GM12878 (cell line): ENCODE measurements around the gene VPS8. TPM values are rescaled to one million over a fixed set of nuclear protein-coding genes. Genes with fewer than 3 reads are reported as not detected.

Source experiments
- ATAC-seq: fragments of 200-7000 bp; cut with Tn5 transposase; 3 replicates; pipeline ENCODE4 v1.9.1; 2020; ENCODE audit warnings: mild to moderate bottlenecking, moderate library complexity
- BruUV-seq: library from RNA; stranded (reverse); fragments of 400-500 nt; replicated peaks from 2 replicates; lab custom pipeline; 2021; lab: Mats Ljungman, UMichigan
- CTCF ChIA-PET: fragments of 300-600 bp; sonication (Branson Sonifier 250); formaldehyde crosslinking; extraction: SDS; loops from one replicate; lab custom pipeline; 2021; ENCODE audit warnings: inconsistent platforms; lab: Yijun Ruan, JAX
- POLR2A ChIA-PET: fragments of 350-600 bp; formaldehyde crosslinking; extraction: SDS; loops from one replicate; lab custom pipeline; 2021; ENCODE audit warnings: inconsistent platforms; lab: Charles Lee
- RAD21 ChIA-PET: fragments of 300-600 bp; sonication (Branson Sonifier 250); formaldehyde crosslinking; loops from one replicate; lab custom pipeline; 2023; ENCODE audit warnings: antibody characterized with exemption; ENCODE audit not compliant: unreplicated experiment; lab: Charles Lee
- SMC1A ChIA-PET: fragments of 300-600 bp; sonication (Branson Sonifier 250); formaldehyde crosslinking; loops from one replicate; lab custom pipeline; 2023; ENCODE audit not compliant: unreplicated experiment, uncharacterized antibody; lab: Charles Lee
- DNase-seq: peaks from one replicate; pipeline ENCODE4 v3.0.0-alpha.2; 2011; ENCODE audit warnings: low read depth, low spot score
- FAIRE-seq: peaks from 3 replicates; lab custom pipeline; 2011; peaks lifted over from hg19 to GRCh38; lab: Jason Lieb, UNC
- H2AFZ ChIP-seq: 2 replicates; pipeline ENCODE4 v1.6.0; 2011; ENCODE audit warnings: low read depth, low read length, control low read depth; ENCODE audit not compliant: control insufficient read depth
- H3K27ac ChIP-seq: 2 replicates; pipeline ENCODE4 v1.5.1; 2011; ENCODE audit warnings: control low read depth; ENCODE audit not compliant: control insufficient read depth, insufficient read depth
- H3K27me3 ChIP-seq, 2 experiments: replicated peaks in 1 of 2; 2 replicates each; pipeline versions ENCODE4 v1.6.0 to v1.6.1; 2011; ENCODE audit warnings: low read length in 1 of 2; ENCODE audit not compliant: control insufficient read depth in 2 of 2, insufficient read depth in 2 of 2
- H3K36me3 ChIP-seq, 2 experiments: 2 replicates each; pipeline ENCODE4 v1.5.1; 2011; ENCODE audit warnings: low read length in 1 of 2; ENCODE audit not compliant: control insufficient read depth in 2 of 2, insufficient read depth in 2 of 2
- H3K4me1 ChIP-seq: 2 replicates; pipeline ENCODE4 v1.6.1; 2011; ENCODE audit warnings: mild to moderate bottlenecking, low read length, moderate library complexity, mixed read lengths; ENCODE audit not compliant: control insufficient read depth, insufficient read depth
- H3K4me2 ChIP-seq: 2 replicates; pipeline ENCODE4 v1.6.0; 2011; ENCODE audit warnings: control low read depth; ENCODE audit not compliant: control insufficient read depth, insufficient read depth
- H3K4me3 ChIP-seq: fragments of 200-600 bp; sonication (generic); 2 replicates; pipeline ENCODE4 v1.5.1; 2016
- H3K79me2 ChIP-seq: 2 replicates; pipeline ENCODE4 v1.6.0; 2011; ENCODE audit warnings: low read length; ENCODE audit not compliant: control insufficient read depth, insufficient read depth
- H3K9ac ChIP-seq: 2 replicates; pipeline ENCODE4 v1.8.0; 2011; ENCODE audit warnings: low read length, control low read depth, mixed read lengths; ENCODE audit not compliant: control insufficient read depth, insufficient read depth
- H3K9me3 ChIP-seq: replicated peaks from 3 replicates; pipeline ENCODE4 v1.5.1; 2011; ENCODE audit warnings: mild to moderate bottlenecking, low read length; ENCODE audit not compliant: control insufficient read depth, insufficient read depth
- H4K20me1 ChIP-seq: 2 replicates; pipeline ENCODE4 v1.6.0; 2011; ENCODE audit not compliant: control insufficient read depth, insufficient read depth
- CBX5 ChIP-seq: sonication (generic); IDR thresholded peaks from 2 replicates; pipeline ENCODE4 v1.6.1; 2016; ENCODE audit warnings: low read depth, moderate library complexity, mild to moderate bottlenecking, inconsistent platforms
- IKZF2 ChIP-seq, 2 experiments: fragments of 450-650 bp; IDR thresholded peaks; 2 replicates each; pipeline ENCODE4 v1.6.1; 2017; ENCODE audit warnings: mild to moderate bottlenecking in 2 of 2, moderate library complexity in 2 of 2
- ZNF592 ChIP-seq: fragments of 450-650 bp; IDR thresholded peaks from 2 replicates; pipeline ENCODE4 v1.6.1; 2017; ENCODE audit warnings: mild to moderate bottlenecking, moderate library complexity
- ZNF622 ChIP-seq: fragments of 450-650 bp; IDR thresholded peaks from 2 replicates; pipeline ENCODE4 v1.6.1; 2017; ENCODE audit warnings: mild to moderate bottlenecking, inconsistent platforms
- WGBS: methylation state at CpG from one replicate; pipeline ENCODE4 v1.1.6; 2016; ENCODE audit warnings: low lambda C conversion rate; ENCODE audit not compliant: insufficient replicate concordance, insufficient coverage; ENCODE audit errors: missing lambda C conversion rate; 5-methylcytosine and 5-hydroxymethylcytosine counted together
- in situ Hi-C: fragments of 300-500 bp; cut with MboI; formaldehyde crosslinking; loops from 9 replicates; pipeline ENCODE4 v1.14.3; 2018; ENCODE audit warnings: mixed read lengths
- intact Hi-C: fragments of 100-400 bp; cut with micrococcal nuclease; formaldehyde crosslinking; loops from one replicate; pipeline ENCODE4 v1.14.2; 2022; ENCODE audit not compliant: unreplicated experiment
- polyA plus RNA-seq, 11 experiments: library from polyadenylated mRNA; depleted of rRNA in 4 of 11; unstranded in 6 of 11; stranded (reverse) in 5 of 11; fragments of >200 nt; fragmentation: Nextera tagmentation in 4 of 11; fragmentation: Illumina TruSeq in 1 of 11; extraction: Ambion mirVana in 4 of 11; extraction: Trizol in 1 of 11; gene quantifications; 1 replicate in 1 of 11; 2 replicates in 10 of 11; pipeline versions ENCODE4 v1.2.1 to v1.2.3, GENCODE V29; 2011 to 2016; ENCODE audit warnings: inconsistent platforms in 2 of 11, missing spikeins in 2 of 11, low read depth in 1 of 11
- total RNA-seq, 4 experiments: library from RNA; depleted of rRNA in 3 of 4; stranded (reverse); fragments of >200 nt in 3 of 4; fragmentation: Illumina TruSeq in 1 of 4; extraction: Trizol in 1 of 4; gene quantifications; 2 replicates each; pipeline versions ENCODE4 v1.2.1 to v1.2.3, GENCODE V29; 2013 to 2021

VPS8 gene
- total and polyA plus RNA-seq, 10 of the 15 experiments (the other 5 are each of a cell fraction or from before 2014, with no cell fraction given): 8.9 to 34.7 (median 20.9) TPM

- ATAC-seq (no peak), FAIRE-seq (no peak), DNase-seq (no peak)
- in situ Hi-C loops: no loop called here
- ChIA-PET RAD21 (no interaction called here), POLR2A (no interaction called here), CTCF (interaction anchor here (0.6 kb wide), 1 partner anchor 72 kb away, joined by 3 read pairs; no protein-coding TSS in a partner anchor), SMC1A (interaction anchor here (0.6 to 1.4 kb wide), 6 partner anchors 12 to 211 kb away, joined by 3 to 4 read pairs (median 3); no protein-coding TSS in a partner anchor)
- Histone ChIP-seq H3K4me2 (no peak overlapping the region), H3K36me3 (peaks cover 0 to 5% of the 10 kb centered on the region in 2 experiments; a peak in 1 of 4 replicates), H4K20me1 (no peaks in the 10 kb centered on the region), H3K4me3 (no peak overlapping the region), H3K9ac (no peak overlapping the region), H3K4me1 (no peaks in the 10 kb centered on the region), H3K27ac (no peak overlapping the region), H3K79me2 (no peaks in the 10 kb centered on the region), H2AFZ (no peak overlapping the region), H3K9me3 (no peaks in the 10 kb centered on the region), H3K27me3 (no peaks in the 10 kb centered on the region)
- 98% methylated on average over 6 of the region's 6 CpGs for WGBS
- TF ChIP-seq IKZF2 (IDR thresholded peaks at IDR 0.05) (no peak), CBX5 (no peak), ZNF622 (no peak), ZNF592 (no peak)
- no TSS peak for BruUV-seq
- intact Hi-C loops: no loop called here
Observed at GRCh38 chr3:184965639-184966430, 153.9 kb downstream of the VPS8 start.
